Sigmoid colon (tissue), 4 donors: ENCODE data around the gene MYO18A.

Experiments
- EP300 ChIP-seq, 4 donors: sonication (generic); formaldehyde crosslinking; IDR thresholded peaks; one replicate each; pipeline ENCODE4 v1.6.1; 2017; ENCODE audit warnings: antibody characterized with exemption in 4 of 4
- POLR2AphosphoS5 ChIP-seq, 4 donors: sonication (generic); formaldehyde crosslinking; IDR thresholded peaks; one replicate each; pipeline ENCODE4 v1.6.1; 2017; ENCODE audit warnings: antibody characterized with exemption in 4 of 4
- TF ChIP-seq, protein P1 (sequence below), 4 experiments: fragments of 450-650 bp in 3 of 4; fragments of 200-600 bp in 1 of 4; IDR thresholded peaks; one replicate each; pipeline ENCODE4 v1.5.1; 2016 to 2019; ENCODE audit warnings: antibody characterized with exemption in 4 of 4, mild to moderate bottlenecking in 3 of 4, moderate library complexity in 2 of 4

DNA sequence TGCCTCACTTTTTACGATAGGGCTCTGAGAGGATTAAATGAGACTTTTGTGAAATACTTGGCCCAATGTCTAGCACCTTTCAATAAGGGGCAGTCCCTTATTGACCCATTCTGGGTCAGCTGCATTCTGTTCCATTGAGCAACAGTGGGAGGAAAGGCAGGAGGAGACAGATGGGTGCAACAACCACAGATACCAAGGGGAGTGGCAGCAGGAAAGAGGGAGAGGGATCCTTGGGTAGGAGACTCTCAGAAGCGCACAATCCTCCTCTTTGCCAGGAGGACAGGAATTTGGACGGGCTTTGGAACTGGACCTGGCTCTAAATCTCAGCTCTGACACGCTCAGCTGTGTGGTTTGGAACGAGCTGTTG lies 133.7 kb downstream of the MYO18A start:
- TF ChIP-seq, protein P1, sequence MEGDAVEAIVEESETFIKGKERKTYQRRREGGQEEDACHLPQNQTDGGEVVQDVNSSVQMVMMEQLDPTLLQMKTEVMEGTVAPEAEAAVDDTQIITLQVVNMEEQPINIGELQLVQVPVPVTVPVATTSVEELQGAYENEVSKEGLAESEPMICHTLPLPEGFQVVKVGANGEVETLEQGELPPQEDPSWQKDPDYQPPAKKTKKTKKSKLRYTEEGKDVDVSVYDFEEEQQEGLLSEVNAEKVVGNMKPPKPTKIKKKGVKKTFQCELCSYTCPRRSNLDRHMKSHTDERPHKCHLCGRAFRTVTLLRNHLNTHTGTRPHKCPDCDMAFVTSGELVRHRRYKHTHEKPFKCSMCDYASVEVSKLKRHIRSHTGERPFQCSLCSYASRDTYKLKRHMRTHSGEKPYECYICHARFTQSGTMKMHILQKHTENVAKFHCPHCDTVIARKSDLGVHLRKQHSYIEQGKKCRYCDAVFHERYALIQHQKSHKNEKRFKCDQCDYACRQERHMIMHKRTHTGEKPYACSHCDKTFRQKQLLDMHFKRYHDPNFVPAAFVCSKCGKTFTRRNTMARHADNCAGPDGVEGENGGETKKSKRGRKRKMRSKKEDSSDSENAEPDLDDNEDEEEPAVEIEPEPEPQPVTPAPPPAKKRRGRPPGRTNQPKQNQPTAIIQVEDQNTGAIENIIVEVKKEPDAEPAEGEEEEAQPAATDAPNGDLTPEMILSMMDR (IDR thresholded peaks at IDR 0.05): no peak
- TF ChIP-seq POLR2AphosphoS5 (IDR thresholded peaks at IDR 0.05): no peak
- TF ChIP-seq EP300 (IDR thresholded peaks at IDR 0.05): no peak
